RWPE2 (cell line): Measurements from ENCODE around the gene GTPBP1.
A peak's percentile ranks its signal among the peaks of the same experiment; 100 is the strongest.

Source experiments
- ATAC-seq: fragments of 200-7000 bp; cut with Tn5 transposase; 3 replicates; pipeline ENCODE4 v1.9.1; 2021; ENCODE audit warnings: low read depth
- DNase-seq: peaks from one replicate; pipeline ENCODE4 v3.0.0-alpha.2; 2020; ENCODE audit warnings: low spot score
- H3K27ac ChIP-seq: fragments of 450-650 bp; 2 replicates; pipeline ENCODE4 v1.5.1; 2017; ENCODE audit warnings: mild to moderate bottlenecking; ENCODE audit not compliant: poor library complexity, severe bottlenecking
- H3K27me3 ChIP-seq: fragments of 250-450 bp; sonication (Bioruptor Pico); 2 replicates; pipeline ENCODE4 v1.5.1; 2021; ENCODE audit warnings: mild to moderate bottlenecking, moderate library complexity; ENCODE audit not compliant: insufficient read depth, poor library complexity, severe bottlenecking
- H3K36me3 ChIP-seq: fragments of 250-450 bp; sonication (Bioruptor Pico); 2 replicates; pipeline ENCODE4 v1.5.1; 2020; ENCODE audit warnings: low read depth, mild to moderate bottlenecking, moderate library complexity
- H3K4me1 ChIP-seq: fragments of 250-450 bp; sonication (Bioruptor Pico); 2 replicates; pipeline ENCODE4 v1.5.1; 2021; ENCODE audit warnings: mild to moderate bottlenecking, moderate library complexity; ENCODE audit not compliant: insufficient read depth, poor library complexity, severe bottlenecking
- H3K4me3 ChIP-seq: fragments of 250-450 bp; sonication (Bioruptor Pico); 2 replicates; pipeline ENCODE4 v1.5.1; 2021; ENCODE audit warnings: mild to moderate bottlenecking, moderate library complexity; ENCODE audit not compliant: severe bottlenecking
- H3K9me3 ChIP-seq: fragments of 250-450 bp; sonication (Bioruptor Pico); 2 replicates; pipeline ENCODE4 v1.5.1; 2021; ENCODE audit warnings: mild to moderate bottlenecking, moderate library complexity; ENCODE audit not compliant: severe bottlenecking
- TF ChIP-seq, protein P1 (sequence below): fragments of 450-650 bp; IDR thresholded peaks from one replicate; pipeline ENCODE4 v1.5.1; 2017; ENCODE audit warnings: mild to moderate bottlenecking, moderate library complexity; ENCODE audit not compliant: poor library complexity, severe bottlenecking

GTPBP1 gene

DNA sequence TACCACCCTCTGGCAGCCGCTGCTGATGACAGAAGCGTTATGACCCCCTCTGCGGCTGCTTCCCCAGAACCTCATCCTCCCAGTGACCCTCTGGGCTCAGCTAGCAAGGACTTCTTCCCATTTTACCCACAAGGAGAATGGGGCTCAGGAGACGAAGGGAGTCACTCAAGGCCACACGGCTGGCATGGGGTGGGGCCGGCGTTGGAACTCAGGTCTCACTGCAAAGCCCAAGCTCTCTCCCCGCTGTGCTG is 66.8 kb downstream of the GTPBP1 start:
- Histone ChIP-seq H3K27ac (no peak overlapping the region), H3K36me3 (no peaks in the 10 kb centered on the region), H3K27me3 (no peaks in the 10 kb centered on the region), H3K4me1 (no peaks in the 10 kb centered on the region), H3K9me3 (no peaks in the 10 kb centered on the region), H3K4me3 (no peak overlapping the region)
- ATAC-seq (no peak), DNase-seq (no peak)
- TF ChIP-seq, protein P1, sequence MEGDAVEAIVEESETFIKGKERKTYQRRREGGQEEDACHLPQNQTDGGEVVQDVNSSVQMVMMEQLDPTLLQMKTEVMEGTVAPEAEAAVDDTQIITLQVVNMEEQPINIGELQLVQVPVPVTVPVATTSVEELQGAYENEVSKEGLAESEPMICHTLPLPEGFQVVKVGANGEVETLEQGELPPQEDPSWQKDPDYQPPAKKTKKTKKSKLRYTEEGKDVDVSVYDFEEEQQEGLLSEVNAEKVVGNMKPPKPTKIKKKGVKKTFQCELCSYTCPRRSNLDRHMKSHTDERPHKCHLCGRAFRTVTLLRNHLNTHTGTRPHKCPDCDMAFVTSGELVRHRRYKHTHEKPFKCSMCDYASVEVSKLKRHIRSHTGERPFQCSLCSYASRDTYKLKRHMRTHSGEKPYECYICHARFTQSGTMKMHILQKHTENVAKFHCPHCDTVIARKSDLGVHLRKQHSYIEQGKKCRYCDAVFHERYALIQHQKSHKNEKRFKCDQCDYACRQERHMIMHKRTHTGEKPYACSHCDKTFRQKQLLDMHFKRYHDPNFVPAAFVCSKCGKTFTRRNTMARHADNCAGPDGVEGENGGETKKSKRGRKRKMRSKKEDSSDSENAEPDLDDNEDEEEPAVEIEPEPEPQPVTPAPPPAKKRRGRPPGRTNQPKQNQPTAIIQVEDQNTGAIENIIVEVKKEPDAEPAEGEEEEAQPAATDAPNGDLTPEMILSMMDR: no peak

GRCh38 chr22:38773363-38773946 is 67.7 kb downstream of the GTPBP1 start:
- H3K36me3 ChIP-seq: no peaks in the 10 kb centered on the region

GRCh38 chr22:38774496-38775166 is 68.9 kb downstream of the GTPBP1 start:
- no peak for DNase-seq
- H3K9me3 ChIP-seq: no peaks in the 10 kb centered on the region
- peak; percentile 23; the same call in 1 of the 3 replicates for ATAC-seq
- H3K27ac ChIP-seq: no peak overlapping the region
- H3K4me1 ChIP-seq: no peaks in the 10 kb centered on the region
- no peak overlapping the region for H3K4me3 ChIP-seq
- H3K27me3 ChIP-seq: no peaks in the 10 kb centered on the region
- TF ChIP-seq, protein P1: no peak
- no peaks in the 10 kb centered on the region for H3K36me3 ChIP-seq

More at GRCh38 chr22:38773363-38773946, 67.7 kb downstream of the GTPBP1 start:
- Histone ChIP-seq H3K4me3 (no peak overlapping the region), H3K27me3 (no peaks in the 10 kb centered on the region), H3K27ac (no peak overlapping the region), H3K9me3 (no peaks in the 10 kb centered on the region), H3K4me1 (no peaks in the 10 kb centered on the region)
- TF ChIP-seq, protein P1: no peak
- ATAC-seq: no peak
- no peak for DNase-seq

DNA sequence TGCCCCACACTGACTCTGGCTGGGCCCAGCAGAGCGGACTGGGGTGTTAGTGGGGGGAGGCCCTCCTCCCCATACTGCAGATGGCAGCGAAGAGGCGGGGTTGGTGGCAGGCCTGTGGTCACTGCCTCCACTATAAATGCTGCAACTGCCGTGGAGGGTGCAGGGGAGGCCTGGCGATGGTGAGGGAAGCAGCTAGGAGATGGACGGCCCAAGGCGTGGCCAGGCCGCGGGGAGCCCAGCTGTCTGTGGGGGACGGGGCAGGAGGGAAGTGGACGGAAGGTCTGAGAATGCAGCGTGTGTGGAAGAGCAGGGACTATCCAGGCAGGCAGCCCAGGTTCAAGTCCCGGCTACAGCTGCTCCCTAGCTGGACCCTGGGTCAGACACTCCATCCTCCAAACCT is 69.9 kb downstream of the GTPBP1 start:
- H3K4me1 ChIP-seq: no peaks in the 10 kb centered on the region
- H3K36me3 ChIP-seq: no peaks in the 10 kb centered on the region
- no peaks in the 10 kb centered on the region for H3K9me3 ChIP-seq
- no peak overlapping the region for H3K27ac ChIP-seq
- H3K4me3 ChIP-seq: no peak overlapping the region
- no peak for ATAC-seq
- no peaks in the 10 kb centered on the region for H3K27me3 ChIP-seq
- DNase-seq: no peak
- TF ChIP-seq, protein P1: no peak

DNA sequence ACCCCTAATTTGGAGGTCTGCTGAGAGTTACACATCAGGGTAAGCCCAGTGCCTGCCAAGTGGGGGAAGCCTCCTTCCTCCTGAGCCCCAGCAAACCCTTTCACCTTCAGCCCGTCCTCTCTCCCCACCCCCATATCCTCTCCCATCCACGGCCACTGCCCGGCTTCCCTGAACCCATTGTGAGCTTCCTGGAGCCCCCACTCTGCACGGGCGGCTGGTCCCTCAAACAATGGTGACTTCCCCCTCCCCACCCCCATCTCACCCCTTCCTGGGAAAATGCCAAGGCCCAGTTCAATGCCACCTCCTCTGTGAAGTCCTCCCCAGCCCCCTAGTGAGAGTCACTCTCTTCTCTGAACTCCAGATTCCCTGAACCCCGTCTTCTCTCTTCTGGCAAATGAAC is 70.3 kb downstream of the GTPBP1 start:
- Histone ChIP-seq H3K4me1 (no peaks in the 10 kb centered on the region), H3K27me3 (no peaks in the 10 kb centered on the region), H3K27ac (no peak overlapping the region), H3K4me3 (no peak overlapping the region), H3K36me3 (no peaks in the 10 kb centered on the region), H3K9me3 (no peaks in the 10 kb centered on the region)
- ATAC-seq (no peak), DNase-seq (no peak)
- TF ChIP-seq, protein P1: no peak
